Endothelial cell of umbilical vein (primary cell): Measurements from ENCODE around the gene PCDHGA1. TPM values are rescaled to one million over a fixed set of nuclear protein-coding genes. Genes with fewer than 3 reads are reported as not detected.
A peak's percentile ranks its signal among the peaks of the same experiment; 100 is the strongest.
"Not testable (repeated sequence)": the region's sequence is repeated elsewhere in the genome, so short reads cannot be mapped to it uniquely, and the experiment has no call there.

Experiments
- BruUV-seq: library from RNA; stranded (reverse); fragments of 400-500 nt; replicated peaks from 2 replicates; lab custom pipeline; 2021; lab: Mats Ljungman, UMichigan
- CTCF ChIA-PET: fragments of 300-600, 350-600 bp; sonication (Branson Sonifier 250); formaldehyde crosslinking; loops from one replicate; lab custom pipeline; 2021; ENCODE audit warnings: antibody characterized with exemption, inconsistent platforms; lab: Charles Lee
- POLR2A ChIA-PET: fragments of 300-600, 350-600 bp; sonication (Branson Sonifier 250); formaldehyde crosslinking; loops from one replicate; lab custom pipeline; 2021; ENCODE audit warnings: antibody characterized with exemption, inconsistent platforms; lab: Charles Lee
- DNase-seq: peaks from one replicate; pipeline ENCODE4 v3.0.0-alpha.2; 2011; ENCODE audit warnings: low read depth, low spot score
- FAIRE-seq: peaks from 2 replicates; lab custom pipeline; 2011; peaks lifted over from hg19 to GRCh38; lab: Jason Lieb, UNC
- H2AFZ ChIP-seq: 2 replicates; pipeline ENCODE4 v1.6.0; 2012; ENCODE audit warnings: low read depth, low read length, control low read depth, inconsistent platforms
- H3K27ac ChIP-seq: 2 replicates; pipeline ENCODE4 v1.5.1; 2011; ENCODE audit warnings: low read depth, mild to moderate bottlenecking, control low read depth, low read length, moderate library complexity; ENCODE audit not compliant: insufficient read depth
- H3K27me3 ChIP-seq, 2 experiments: 2 replicates each; pipeline versions ENCODE4 v1.6.0 to v1.6.1; 2011; ENCODE audit warnings: low read length in 2 of 2, mixed read lengths in 1 of 2; ENCODE audit not compliant: control insufficient read depth in 2 of 2, insufficient read depth in 2 of 2
- H3K36me3 ChIP-seq, 2 experiments: 2 replicates in 1 of 2; 3 replicates in 1 of 2; pipeline ENCODE4 v1.5.1; 2011; ENCODE audit warnings: low read length in 2 of 2, mild to moderate bottlenecking in 1 of 2, moderate library complexity in 1 of 2; ENCODE audit not compliant: control insufficient read depth in 2 of 2, insufficient read depth in 2 of 2; ENCODE audit errors: extremely low read depth in 1 of 2
- H3K4me1 ChIP-seq: 3 replicates; pipeline ENCODE4 v1.5.1; 2011; ENCODE audit warnings: mild to moderate bottlenecking, low read length; ENCODE audit not compliant: control insufficient read depth, insufficient read depth; ENCODE audit errors: extremely low read depth
- H3K4me2 ChIP-seq: 2 replicates; pipeline ENCODE4 v1.6.1; 2011; ENCODE audit warnings: low read length, control low read depth, mixed read lengths; ENCODE audit not compliant: insufficient read depth
- H3K4me3 ChIP-seq, 3 experiments: fragments of 200-600 bp in 1 of 3; sonication (generic), shearing (Covaris generic) in 1 of 3; replicated peaks in 1 of 3; 2 replicates each; pipeline ENCODE4 v1.5.1; 2011 to 2016; ENCODE audit warnings: control low read depth in 3 of 3, low read length in 3 of 3, mild to moderate bottlenecking in 2 of 3, inconsistent platforms in 1 of 3, low read depth in 1 of 3, moderate library complexity in 1 of 3; ENCODE audit not compliant: insufficient read depth in 1 of 3
- H3K79me2 ChIP-seq: 2 replicates; pipeline ENCODE4 v1.6.0; 2012; ENCODE audit warnings: low read length, inconsistent platforms; ENCODE audit not compliant: control insufficient read depth, insufficient read depth
- H3K9ac ChIP-seq: replicated peaks from 2 replicates; pipeline ENCODE3; 2011; ENCODE audit warnings: low read length, control low read depth; ENCODE audit not compliant: insufficient read depth; ENCODE audit errors: extremely low read depth
- H3K9me1 ChIP-seq: replicated peaks from 3 replicates; pipeline ENCODE4 v1.6.0; 2011; ENCODE audit warnings: mild to moderate bottlenecking, low read length; ENCODE audit not compliant: control insufficient read depth, insufficient read depth; ENCODE audit errors: extremely low read depth
- H3K9me3 ChIP-seq: replicated peaks from 2 replicates; pipeline ENCODE4 v1.5.1; 2012; ENCODE audit warnings: low read length, inconsistent platforms; ENCODE audit not compliant: control insufficient read depth, insufficient read depth
- H4K20me1 ChIP-seq: replicated peaks from 2 replicates; pipeline ENCODE3; 2011; ENCODE audit warnings: mild to moderate bottlenecking, low read length; ENCODE audit not compliant: control insufficient read depth, insufficient read depth; ENCODE audit errors: extremely low read depth
- EZH2 ChIP-seq: IDR thresholded peaks from 2 replicates; pipeline ENCODE4 v1.6.1; 2012; ENCODE audit warnings: borderline replicate concordance, low read depth, mild to moderate bottlenecking, moderate library complexity, low read length, inconsistent platforms; ENCODE audit not compliant: severe bottlenecking
- dilution Hi-C: fragments of 300-500 bp; cut with MboI; formaldehyde crosslinking; loops from one replicate; pipeline ENCODE4 v1.15.0; 2019; ENCODE audit warnings: low sequenced_read_pairs; ENCODE audit not compliant: extremely low pct_ligation_motif_present
- intact Hi-C: fragments of 100-400 bp; cut with micrococcal nuclease; formaldehyde crosslinking; loops from one replicate; pipeline ENCODE4 v1.10.0; 2022
- polyA plus RNA-seq, 4 experiments: library from polyadenylated mRNA; depleted of rRNA in 3 of 4; stranded (reverse) in 3 of 4; unstranded in 1 of 4; fragments of >200 nt; gene quantifications; 2 replicates each; pipeline versions ENCODE4 v1.2.1 to v1.2.3, GENCODE V29; 2011 to 2012; ENCODE audit warnings: missing spikeins in 1 of 4
- total RNA-seq: library from RNA; stranded (reverse); gene quantifications from 2 replicates; pipeline ENCODE4 v1.2.3, GENCODE V29; 2021

Gene PCDHGA1
- total and polyA plus RNA-seq, 2 donors (not counting 3 experiments of a cell fraction or from before 2014, with no cell fraction given) = 0.22 to 0.44 TPM

- CTCF ChIA-PET = interaction anchor here (1.2 to 11.3 kb wide), 6 partner anchors 12 to 148 kb away, joined by 3 to 335 read pairs (median 44); partner anchors contain the start of genes PCDHGA12 and PCDHGA8
- FAIRE-seq = not testable (repeated sequence)
Measured at GRCh38 chr5:141414548-141415274, 84.4 kb downstream of the PCDHGA1 start.

GRCh38 chr5:141415275-141415618, 84.9 kb downstream of the PCDHGA1 start:
- POLR2A ChIA-PET, H3K4me3 ChIP-seq, FAIRE-seq, BruUV-seq, H4K20me1 ChIP-seq, DNase-seq, H3K4me1 ChIP-seq, intact Hi-C loops, H3K9me3 ChIP-seq, H3K27ac ChIP-seq, dilution Hi-C loops, H2AFZ ChIP-seq, H3K4me2 ChIP-seq, H3K36me3 ChIP-seq, H3K79me2 ChIP-seq, H3K9ac ChIP-seq, H3K9me1 ChIP-seq: not testable (repeated sequence)
- peaks cover 45 to 84% of the 10 kb centered on the region in 2 experiments for H3K27me3 ChIP-seq
- CTCF ChIA-PET = interaction anchor here (1.0 to 11.3 kb wide), 4 partner anchors 12 to 148 kb away, joined by 3 to 335 read pairs (median 32); no protein-coding TSS in a partner anchor

More at GRCh38 chr5:141414548-141415274, 84.4 kb downstream of the PCDHGA1 start:
- H3K9ac ChIP-seq, POLR2A ChIA-PET, H4K20me1 ChIP-seq, H3K79me2 ChIP-seq, H3K4me1 ChIP-seq, H3K27ac ChIP-seq, H3K9me1 ChIP-seq, H2AFZ ChIP-seq, dilution Hi-C loops, DNase-seq, intact Hi-C loops, H3K4me2 ChIP-seq, BruUV-seq, H3K9me3 ChIP-seq, H3K4me3 ChIP-seq, H3K36me3 ChIP-seq: not testable (repeated sequence)
- peak; percentile 76 for TF ChIP-seq EZH2
- peaks cover 48 to 84% of the 10 kb centered on the region in 2 experiments for H3K27me3 ChIP-seq
